Loucy (cell line): ENCODE measurements around the gene NAALADL2.

Experiments used
- CTCF ChIP-seq: fragments of 200-600 bp; sonication (generic); conservative IDR thresholded peaks from 2 replicates; pipeline ENCODE4 v1.5.1; 2014; ENCODE audit warnings: mild to moderate bottlenecking, antibody characterized with exemption, low read length
- EZH2phosphoT487 ChIP-seq: fragments of 200-600 bp; IDR thresholded peaks from 2 replicates; pipeline ENCODE4 v1.6.1; 2018; ENCODE audit warnings: antibody characterized with exemption, mild to moderate bottlenecking, moderate library complexity, borderline replicate concordance

- no peak for TF ChIP-seq CTCF
- TF ChIP-seq EZH2phosphoT487: no peak
These were observed 803.7 kb downstream of the NAALADL2 start for GRCh38 chr3:175662815-175663214.
